Ishikawa (cell line): Measurements from ENCODE around the gene AIFM2.

ENCODE experiments used
- CEBPB ChIP-seq: IDR thresholded peaks from 2 replicates; pipeline ENCODE4 v1.6.1; 2012
- CREB1 ChIP-seq: IDR thresholded peaks from 2 replicates; pipeline ENCODE4 v1.6.1; 2012; ENCODE audit warnings: low read depth
- EGR1 ChIP-seq: IDR thresholded peaks from 2 replicates; pipeline ENCODE4 v1.6.1; 2012
- EP300 ChIP-seq: IDR thresholded peaks from 2 replicates; pipeline ENCODE4 v1.6.1; 2012; ENCODE audit warnings: borderline replicate concordance
- FOXM1 ChIP-seq: IDR thresholded peaks from 2 replicates; pipeline ENCODE4 v1.6.1; 2012; ENCODE audit warnings: low read depth, borderline replicate concordance
- NFIC ChIP-seq: IDR thresholded peaks from 2 replicates; pipeline ENCODE4 v1.6.1; 2012
- RAD21 ChIP-seq: IDR thresholded peaks from 2 replicates; pipeline ENCODE4 v1.6.1; 2012; ENCODE audit warnings: low read depth
- TAF1 ChIP-seq: IDR thresholded peaks from 2 replicates; pipeline ENCODE4 v1.6.1; 2012; ENCODE audit warnings: low read depth, mild to moderate bottlenecking
- TCF12 ChIP-seq: IDR thresholded peaks from 2 replicates; pipeline ENCODE4 v1.6.1; 2012; ENCODE audit warnings: low read depth
- TEAD4 ChIP-seq: IDR thresholded peaks from 2 replicates; pipeline ENCODE4 v1.6.1; 2012
- USF1 ChIP-seq: IDR thresholded peaks from 2 replicates; pipeline ENCODE4 v1.6.1; 2012
- YY1 ChIP-seq: IDR thresholded peaks from 2 replicates; pipeline ENCODE4 v1.6.1; 2012; ENCODE audit warnings: low read depth
- ZBTB7A ChIP-seq: IDR thresholded peaks from 2 replicates; pipeline ENCODE4 v1.6.1; 2012; ENCODE audit warnings: low read depth
- TF ChIP-seq, protein P1 (sequence below): IDR thresholded peaks from 2 replicates; pipeline ENCODE4 v1.6.1; 2012
- TF ChIP-seq, protein P2 (sequence below): IDR thresholded peaks from 2 replicates; pipeline ENCODE4 v1.6.1; 2012; ENCODE audit warnings: low read depth, mild to moderate bottlenecking

Gene AIFM2

DNA sequence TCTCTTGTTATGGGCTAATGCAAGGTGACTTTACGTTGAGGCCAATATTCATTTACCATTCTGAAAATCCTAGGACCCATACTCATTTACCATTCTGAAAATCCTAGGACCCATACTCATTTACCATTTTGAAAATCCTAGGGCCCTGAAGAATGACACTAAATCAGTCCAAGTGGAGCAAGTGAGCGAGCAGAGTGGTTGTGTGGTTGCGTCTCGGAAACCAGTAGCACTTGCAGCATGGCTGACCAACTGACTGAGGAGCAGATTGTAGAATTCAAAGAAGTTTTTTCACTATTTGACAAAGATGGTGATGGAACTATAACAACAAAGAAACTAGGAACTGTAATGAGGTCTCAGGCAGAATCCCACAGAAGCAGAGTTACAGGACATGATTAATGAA lies 30.8 kb upstream of the AIFM2 start:
- no peak for TF ChIP-seq NFIC
- TF ChIP-seq TCF12, result no peak
- TF ChIP-seq YY1, result no peak
- TF ChIP-seq ZBTB7A, result no peak
- no peak for TF ChIP-seq FOXM1
- TF ChIP-seq EP300, result no peak
- TF ChIP-seq EGR1, result no peak
- no peak for TF ChIP-seq USF1
- no peak for TF ChIP-seq CREB1
- no peak for TF ChIP-seq TEAD4
- TF ChIP-seq, protein P1, sequence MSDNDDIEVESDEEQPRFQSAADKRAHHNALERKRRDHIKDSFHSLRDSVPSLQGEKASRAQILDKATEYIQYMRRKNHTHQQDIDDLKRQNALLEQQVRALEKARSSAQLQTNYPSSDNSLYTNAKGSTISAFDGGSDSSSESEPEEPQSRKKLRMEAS, result no peak
- TF ChIP-seq, protein P2, sequence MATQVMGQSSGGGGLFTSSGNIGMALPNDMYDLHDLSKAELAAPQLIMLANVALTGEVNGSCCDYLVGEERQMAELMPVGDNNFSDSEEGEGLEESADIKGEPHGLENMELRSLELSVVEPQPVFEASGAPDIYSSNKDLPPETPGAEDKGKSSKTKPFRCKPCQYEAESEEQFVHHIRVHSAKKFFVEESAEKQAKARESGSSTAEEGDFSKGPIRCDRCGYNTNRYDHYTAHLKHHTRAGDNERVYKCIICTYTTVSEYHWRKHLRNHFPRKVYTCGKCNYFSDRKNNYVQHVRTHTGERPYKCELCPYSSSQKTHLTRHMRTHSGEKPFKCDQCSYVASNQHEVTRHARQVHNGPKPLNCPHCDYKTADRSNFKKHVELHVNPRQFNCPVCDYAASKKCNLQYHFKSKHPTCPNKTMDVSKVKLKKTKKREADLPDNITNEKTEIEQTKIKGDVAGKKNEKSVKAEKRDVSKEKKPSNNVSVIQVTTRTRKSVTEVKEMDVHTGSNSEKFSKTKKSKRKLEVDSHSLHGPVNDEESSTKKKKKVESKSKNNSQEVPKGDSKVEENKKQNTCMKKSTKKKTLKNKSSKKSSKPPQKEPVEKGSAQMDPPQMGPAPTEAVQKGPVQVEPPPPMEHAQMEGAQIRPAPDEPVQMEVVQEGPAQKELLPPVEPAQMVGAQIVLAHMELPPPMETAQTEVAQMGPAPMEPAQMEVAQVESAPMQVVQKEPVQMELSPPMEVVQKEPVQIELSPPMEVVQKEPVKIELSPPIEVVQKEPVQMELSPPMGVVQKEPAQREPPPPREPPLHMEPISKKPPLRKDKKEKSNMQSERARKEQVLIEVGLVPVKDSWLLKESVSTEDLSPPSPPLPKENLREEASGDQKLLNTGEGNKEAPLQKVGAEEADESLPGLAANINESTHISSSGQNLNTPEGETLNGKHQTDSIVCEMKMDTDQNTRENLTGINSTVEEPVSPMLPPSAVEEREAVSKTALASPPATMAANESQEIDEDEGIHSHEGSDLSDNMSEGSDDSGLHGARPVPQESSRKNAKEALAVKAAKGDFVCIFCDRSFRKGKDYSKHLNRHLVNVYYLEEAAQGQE, result no peak
- TF ChIP-seq RAD21, result no peak

- no peak for TF ChIP-seq NFIC
- TF ChIP-seq TAF1, result no peak
- TF ChIP-seq TEAD4, result no peak
Observed at GRCh38 chr10:70162892-70163201, 30.2 kb upstream of the AIFM2 start.

DNA sequence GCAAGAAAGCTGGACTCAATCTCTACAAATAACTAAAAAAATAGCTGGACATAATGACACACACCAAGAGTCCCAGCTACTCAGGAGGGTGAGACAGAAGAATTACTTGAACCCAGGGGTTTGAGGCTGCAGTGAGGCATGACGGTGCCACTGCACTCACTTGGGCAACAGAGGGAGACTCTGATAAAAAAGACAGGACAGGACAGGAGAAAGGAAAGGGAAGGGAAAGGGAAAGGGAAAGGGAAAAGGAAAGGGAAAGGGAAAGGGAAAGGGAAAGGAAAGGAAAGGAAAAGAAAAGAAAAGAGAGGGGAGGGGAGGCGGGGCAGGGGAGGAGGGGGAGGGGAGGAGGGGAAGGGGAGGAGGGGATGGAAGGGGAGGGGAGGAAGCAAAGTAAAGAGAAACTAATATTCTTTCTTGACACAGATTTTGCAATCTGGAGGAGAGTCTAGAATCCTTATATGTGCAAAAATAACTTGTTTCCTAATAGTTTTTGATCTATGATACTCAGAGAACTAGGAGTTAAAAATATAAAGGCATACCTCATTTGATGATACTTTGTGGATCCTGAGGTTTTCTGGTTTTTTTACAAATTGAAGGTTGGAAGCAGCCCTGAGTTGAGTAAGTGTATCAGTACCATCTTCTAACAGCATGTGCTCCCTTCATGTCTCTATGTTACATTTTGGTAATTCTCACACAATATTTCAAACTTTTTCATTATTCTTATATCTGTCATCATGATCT lies 29.7 kb upstream of the AIFM2 start:
- TF ChIP-seq EGR1 (no peak), EP300 (no peak), RAD21 (no peak), CEBPB (no peak), FOXM1 (no peak), TEAD4 (no peak), ZBTB7A (no peak), TCF12 (no peak), YY1 (no peak), CREB1 (no peak), USF1 (no peak), NFIC (no peak), TAF1 (no peak)
- TF ChIP-seq, protein P2, result no peak
- TF ChIP-seq, protein P1, result no peak

DNA sequence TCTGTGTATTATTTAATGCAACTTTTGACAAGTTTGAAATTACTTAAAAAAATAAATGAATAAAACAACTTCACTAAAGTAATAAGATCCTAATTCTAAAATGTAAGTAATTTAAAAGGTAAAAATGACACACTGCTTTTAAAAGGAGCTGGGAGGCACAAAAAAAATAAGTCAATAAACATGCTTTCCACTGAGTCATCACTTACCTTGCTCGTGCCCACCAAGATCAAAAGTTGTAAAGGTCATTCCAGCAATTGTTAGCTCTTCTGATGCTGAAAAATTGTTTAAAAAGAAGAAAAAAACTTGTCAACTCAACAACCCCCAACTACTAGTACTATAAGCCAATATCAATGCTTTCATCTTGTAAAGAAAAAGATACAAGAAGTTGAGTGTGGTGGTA lies 28.2 kb upstream of the AIFM2 start:
- TF ChIP-seq, protein P1, result no peak
- no peak for TF ChIP-seq EGR1
- no peak for TF ChIP-seq USF1
- TF ChIP-seq FOXM1, result no peak
- TF ChIP-seq TCF12, result no peak
- TF ChIP-seq CEBPB, result no peak
- no peak for TF ChIP-seq CREB1
- no peak for TF ChIP-seq ZBTB7A
- TF ChIP-seq, protein P2, result no peak
- TF ChIP-seq TAF1, result no peak
- no peak for TF ChIP-seq TEAD4
- TF ChIP-seq EP300, result no peak
- TF ChIP-seq YY1, result no peak
- no peak for TF ChIP-seq RAD21
- no peak for TF ChIP-seq NFIC
